ENCODE results near the gene SLC35A4. TPM values are rescaled to one million over a fixed set of nuclear protein-coding genes. Genes with fewer than 3 reads are reported as not detected.

SLC35A4 gene
- total and polyA plus RNA-seq, 4 experiments from 2014 or later: 49.0 to 115 (median 82.0) TPM

DNA sequence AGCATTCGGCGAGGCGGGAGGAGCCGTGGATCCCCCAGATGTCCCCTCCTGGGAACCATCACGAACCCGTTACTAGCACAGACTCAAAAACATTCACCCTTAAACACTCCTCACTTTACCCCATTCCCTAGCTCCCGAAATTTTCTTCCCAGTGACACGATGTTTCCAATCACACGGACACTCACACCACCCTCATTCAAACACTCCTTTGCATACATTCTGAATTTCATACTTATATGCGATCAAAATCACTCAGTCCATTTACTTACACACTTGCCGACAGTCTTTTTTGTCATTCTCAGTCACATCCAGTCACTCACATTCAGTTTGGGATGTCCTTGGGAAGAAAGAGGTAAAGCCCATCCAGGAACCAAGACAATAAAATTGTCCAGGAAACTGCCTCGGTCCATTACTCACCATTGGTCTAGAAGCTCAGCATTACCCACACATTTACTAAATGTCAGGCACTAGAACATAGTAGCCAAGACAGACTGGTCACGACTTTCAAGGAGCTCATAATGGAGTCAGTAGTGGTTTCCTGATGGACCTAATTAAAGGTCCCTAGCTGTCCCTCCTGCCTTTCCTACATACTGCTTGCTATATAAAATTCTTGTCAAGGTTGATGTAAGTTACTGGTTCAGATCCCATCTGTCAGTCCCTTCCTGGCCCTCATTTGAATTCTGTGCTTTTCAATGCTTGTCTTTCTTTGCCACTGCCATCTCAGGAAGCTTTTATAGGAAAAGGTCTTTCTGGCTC is 574 bp downstream of the SLC35A4 start:
- POLR2A ChIA-PET (ENCODE audit: partially characterized antibody): interaction anchor here (0.6 to 5.4 kb wide), 12 partner anchors 8 to 163 kb away, joined by 3 to 54 read pairs (median 16); partner anchors contain the start of genes ANKHD1, CD14, EIF4EBP3 and HARS1
- DNase-seq: no peak
- Mint-ChIP-seq H3K4me1 (peaks cover 34 to 74% (median 57%) of the 10 kb centered on the region in 4 donors), H3K27ac (peak overlapping the region; percentile 91 to 100 (median 98)), H3K27me3 (no peaks in the 10 kb centered on the region), H3K9me3 (no peaks in the 10 kb centered on the region), H3K4me3 (peak overlapping the region; percentile 91 to 99 (median 95)), H3K36me3 (peaks cover 24 to 47% of the 10 kb centered on the region in 2 donors)
- peak overlapping the region; percentile 91 for H3K27ac ChIP-seq (ENCODE audit: low read depth, low read length)
- no peaks in the 10 kb centered on the region for H3K27me3 ChIP-seq (ENCODE audit: insufficient read depth, low read length)
- no peaks in the 10 kb centered on the region for H3K9me3 ChIP-seq (ENCODE audit: control insufficient read depth in 1 of 2, low read length in 2 of 2)
- CTCF ChIA-PET (ENCODE audit: partially characterized antibody): interaction anchor here (0.5 to 2.4 kb wide), 4 partner anchors 18 to 201 kb away, joined by 3 to 13 read pairs (median 4); partner anchors contain the start of gene EIF4EBP3
- intact Hi-C loops (cut with micrococcal nuclease): loop anchor here (2.0 to 10.0 kb wide), 2 partner anchors 390 to 1070 kb away; partner anchors contain the start of genes CYSTM1, HDAC3 and RELL2
- H3K36me3 ChIP-seq (ENCODE audit: insufficient read depth, low read length): peaks cover 15% of the 10 kb centered on the region
- H3K4me3 ChIP-seq (ENCODE audit: low read length in 2 of 2): peak overlapping the region; percentile 85
- H3K4me1 ChIP-seq (ENCODE audit: insufficient read depth, low read length): peaks cover 48% of the 10 kb centered on the region

DNA sequence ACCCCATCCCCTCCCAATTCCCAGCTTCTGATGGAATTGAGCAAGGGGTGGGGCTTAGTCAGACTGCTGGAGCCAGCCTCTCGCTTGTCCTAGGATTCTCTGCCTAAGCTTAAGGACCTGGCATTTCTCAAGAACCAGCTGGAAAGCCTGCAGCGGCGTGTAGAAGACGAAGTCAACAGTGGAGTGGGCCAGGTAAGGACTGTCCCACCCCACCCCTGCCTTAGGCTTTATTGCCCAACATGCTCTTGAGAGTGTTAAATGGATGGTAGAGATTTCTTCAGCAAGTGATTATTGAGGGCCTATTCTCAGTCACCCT is 1.1 kb downstream of the SLC35A4 start:
- Histone ChIP-seq H3K27ac (ENCODE audit: low read depth, low read length) (peak overlapping the region; percentile 91), H3K4me3 (ENCODE audit: low read length in 2 of 2) (no peak overlapping the region), H3K27me3 (ENCODE audit: insufficient read depth, low read length) (no peaks in the 10 kb centered on the region), H3K36me3 (ENCODE audit: insufficient read depth, low read length) (peaks cover 15% of the 10 kb centered on the region), H3K9me3 (ENCODE audit: control insufficient read depth in 1 of 2, low read length in 2 of 2) (no peaks in the 10 kb centered on the region), H3K4me1 (ENCODE audit: insufficient read depth, low read length) (peaks cover 48% of the 10 kb centered on the region)
- intact Hi-C loops (cut with micrococcal nuclease): loop anchor here (2.0 to 10.0 kb wide), 2 partner anchors 391 to 1069 kb away; partner anchors contain the start of genes CYSTM1, HDAC3 and RELL2
- CTCF ChIA-PET (ENCODE audit: partially characterized antibody): interaction anchor here (0.5 to 2.4 kb wide), 4 partner anchors 18 to 202 kb away, joined by 3 to 13 read pairs (median 4); partner anchors contain the start of gene EIF4EBP3
- H3K27me3 Mint-ChIP-seq: no peaks in the 10 kb centered on the region
- peak overlapping the region in 7 of 8 donors; percentile 91 to 99 (median 95) for H3K4me3 Mint-ChIP-seq
- POLR2A ChIA-PET (ENCODE audit: partially characterized antibody): interaction anchor here (0.6 to 5.4 kb wide), 12 partner anchors 8 to 164 kb away, joined by 3 to 54 read pairs (median 16); partner anchors contain the start of genes ANKHD1, CD14, EIF4EBP3 and HARS1
- no peak for DNase-seq
- H3K4me1 Mint-ChIP-seq: peaks cover 34 to 77% (median 59%) of the 10 kb centered on the region in 4 donors
- peak overlapping the region; percentile 91 to 100 (median 98) for H3K27ac Mint-ChIP-seq
- peaks cover 24 to 51% of the 10 kb centered on the region in 2 donors for H3K36me3 Mint-ChIP-seq
- no peaks in the 10 kb centered on the region for H3K9me3 Mint-ChIP-seq

DNA sequence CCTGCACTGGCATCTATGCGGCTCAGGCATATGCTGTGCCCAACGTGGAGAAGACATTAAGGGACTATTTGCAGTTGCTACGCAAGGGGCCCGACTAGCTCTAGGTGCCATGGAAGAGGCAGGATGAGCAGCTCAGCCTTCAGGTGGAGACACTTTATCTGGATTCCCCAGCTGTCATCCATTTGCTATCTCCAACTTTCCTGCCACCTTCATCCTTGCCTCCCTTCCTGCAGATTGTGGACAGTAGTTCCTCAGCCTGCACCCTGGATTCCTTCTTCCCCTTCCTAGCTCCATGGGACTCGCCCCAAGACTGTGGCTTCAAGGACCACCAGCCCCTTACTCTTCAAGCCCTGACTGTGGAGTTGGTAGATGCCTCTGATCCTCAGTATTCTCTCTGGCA is 2.0 kb downstream of the SLC35A4 start:
- H3K27me3 ChIP-seq (ENCODE audit: insufficient read depth, low read length): no peaks in the 10 kb centered on the region

DNA sequence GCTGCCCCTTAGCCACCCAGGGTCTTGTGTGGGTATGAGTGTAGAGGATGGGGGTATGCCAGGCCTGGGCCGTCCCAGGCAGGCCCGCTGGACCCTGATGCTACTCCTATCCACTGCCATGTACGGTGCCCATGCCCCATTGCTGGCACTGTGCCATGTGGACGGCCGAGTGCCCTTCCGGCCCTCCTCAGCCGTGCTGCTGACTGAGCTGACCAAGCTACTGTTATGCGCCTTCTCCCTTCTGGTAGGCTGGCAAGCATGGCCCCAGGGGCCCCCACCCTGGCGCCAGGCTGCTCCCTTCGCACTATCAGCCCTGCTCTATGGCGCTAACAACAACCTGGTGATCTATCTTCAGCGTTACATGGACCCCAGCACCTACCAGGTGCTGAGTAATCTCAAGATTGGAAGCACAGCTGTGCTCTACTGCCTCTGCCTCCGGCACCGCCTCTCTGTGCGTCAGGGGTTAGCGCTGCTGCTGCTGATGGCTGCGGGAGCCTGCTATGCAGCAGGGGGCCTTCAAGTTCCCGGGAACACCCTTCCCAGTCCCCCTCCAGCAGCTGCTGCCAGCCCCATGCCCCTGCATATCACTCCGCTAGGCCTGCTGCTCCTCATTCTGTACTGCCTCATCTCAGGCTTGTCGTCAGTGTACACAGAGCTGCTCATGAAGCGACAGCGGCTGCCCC is 2.6 kb downstream of the SLC35A4 start:
- Histone ChIP-seq H3K4me3 (ENCODE audit: low read length in 2 of 2) (no peak overlapping the region), H3K36me3 (ENCODE audit: insufficient read depth, low read length) (peaks cover 15% of the 10 kb centered on the region), H3K4me1 (ENCODE audit: insufficient read depth, low read length) (peaks cover 48% of the 10 kb centered on the region), H3K27me3 (ENCODE audit: insufficient read depth, low read length) (no peaks in the 10 kb centered on the region), H3K27ac (ENCODE audit: low read depth, low read length) (no peak overlapping the region), H3K9me3 (ENCODE audit: control insufficient read depth in 1 of 2, low read length in 2 of 2) (no peaks in the 10 kb centered on the region)
- CTCF ChIA-PET (ENCODE audit: partially characterized antibody): interaction anchor here (1.6 kb wide), 1 partner anchor 20 kb away, joined by 3 read pairs; the partner anchor contains the start of gene EIF4EBP3
- H3K27ac Mint-ChIP-seq: peak overlapping the region in 3 of 7 donors; percentile 68 to 91 (median 89)
- POLR2A ChIA-PET (ENCODE audit: partially characterized antibody): interaction anchor here (2.0 kb wide), 3 partner anchors 10 to 166 kb away, joined by 7 to 12 read pairs (median 9); partner anchors contain the start of genes ANKHD1, HARS1, HARS2 and SRA1
- no peaks in the 10 kb centered on the region for H3K9me3 Mint-ChIP-seq
- H3K36me3 Mint-ChIP-seq: peaks cover 20 to 49% of the 10 kb centered on the region in 2 donors
- no peak for DNase-seq
- H3K27me3 Mint-ChIP-seq: no peaks in the 10 kb centered on the region
- H3K4me1 Mint-ChIP-seq: peaks cover 34 to 77% (median 58%) of the 10 kb centered on the region in 4 donors
- intact Hi-C loops (cut with micrococcal nuclease): loop anchor here (10.0 kb wide), 1 partner anchor 1068 kb away; the partner anchor contains the start of genes HDAC3 and RELL2
- H3K4me3 Mint-ChIP-seq: peak overlapping the region in 5 of 8 donors; percentile 10 to 35 (median 20)

More for the DNA sequence above, 2.0 kb downstream of the SLC35A4 start:
- no peak overlapping the region for H3K27ac ChIP-seq (ENCODE audit: low read depth, low read length)
- H3K36me3 Mint-ChIP-seq: peaks cover 20 to 49% of the 10 kb centered on the region in 2 donors
- ChIA-PET POLR2A (ENCODE audit: partially characterized antibody) (interaction anchor here (2.0 to 5.4 kb wide), 6 partner anchors 10 to 165 kb away, joined by 7 to 40 read pairs (median 16); partner anchors contain the start of genes ANKHD1, CD14, HARS1 and HARS2), CTCF (ENCODE audit: partially characterized antibody) (interaction anchor here (1.6 kb wide), 2 partner anchors 19 to 68 kb away, joined by 3 to 5 read pairs; partner anchors contain the start of gene EIF4EBP3)
- no peaks in the 10 kb centered on the region for H3K9me3 Mint-ChIP-seq
- H3K4me1 ChIP-seq (ENCODE audit: insufficient read depth, low read length): peaks cover 48% of the 10 kb centered on the region
- no peaks in the 10 kb centered on the region for H3K27me3 Mint-ChIP-seq
- peaks cover 34 to 77% (median 59%) of the 10 kb centered on the region in 4 donors for H3K4me1 Mint-ChIP-seq
- intact Hi-C loops (cut with micrococcal nuclease): loop anchor here (10.0 kb wide), 1 partner anchor 1068 kb away; the partner anchor contains the start of genes HDAC3 and RELL2
- peak overlapping the region in 5 of 7 donors; percentile 23 to 91 (median 60) for H3K27ac Mint-ChIP-seq
- H3K4me3 ChIP-seq (ENCODE audit: low read length in 2 of 2): no peak overlapping the region
- H3K4me3 Mint-ChIP-seq: peak overlapping the region in 4 of 8 donors; percentile 10 to 25 (median 22)
- H3K9me3 ChIP-seq (ENCODE audit: control insufficient read depth in 1 of 2, low read length in 2 of 2): no peaks in the 10 kb centered on the region
- no peak for DNase-seq
- peaks cover 15% of the 10 kb centered on the region for H3K36me3 ChIP-seq (ENCODE audit: insufficient read depth, low read length)

DNA sequence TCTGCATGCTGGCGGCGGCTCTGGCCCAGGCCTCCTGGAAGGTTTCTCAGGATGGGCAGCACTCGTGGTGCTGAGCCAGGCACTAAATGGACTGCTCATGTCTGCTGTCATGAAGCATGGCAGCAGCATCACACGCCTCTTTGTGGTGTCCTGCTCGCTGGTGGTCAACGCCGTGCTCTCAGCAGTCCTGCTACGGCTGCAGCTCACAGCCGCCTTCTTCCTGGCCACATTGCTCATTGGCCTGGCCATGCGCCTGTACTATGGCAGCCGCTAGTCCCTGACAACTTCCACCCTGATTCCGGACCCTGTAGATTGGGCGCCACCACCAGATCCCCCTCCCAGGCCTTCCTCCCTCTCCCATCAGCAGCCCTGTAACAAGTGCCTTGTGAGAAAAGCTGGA is 3.2 kb downstream of the SLC35A4 start:
- H3K27ac ChIP-seq (ENCODE audit: low read depth, low read length): no peak overlapping the region
- Mint-ChIP-seq H3K4me1 (peaks cover 30 to 72% (median 53%) of the 10 kb centered on the region in 4 donors), H3K36me3 (peaks cover 20 to 49% of the 10 kb centered on the region in 2 donors), H3K9me3 (no peaks in the 10 kb centered on the region), H3K27ac (peak overlapping the region in 6 of 7 donors; percentile 62 to 99 (median 98)), H3K27me3 (no peaks in the 10 kb centered on the region), H3K4me3 (peak overlapping the region in 1 of 8 donors; percentile 35)
- no peak overlapping the region for H3K4me3 ChIP-seq (ENCODE audit: low read length in 2 of 2)
- H3K36me3 ChIP-seq (ENCODE audit: insufficient read depth, low read length): peaks cover 15% of the 10 kb centered on the region
- no peaks in the 10 kb centered on the region for H3K27me3 ChIP-seq (ENCODE audit: insufficient read depth, low read length)
- ChIA-PET POLR2A (ENCODE audit: partially characterized antibody) (interaction anchor here (1.1 to 2.0 kb wide), 4 partner anchors 11 to 166 kb away, joined by 3 to 9 read pairs (median 6); partner anchors contain the start of genes ANKHD1, IK and SRA1), CTCF (ENCODE audit: partially characterized antibody) (interaction anchor here (1.1 to 1.6 kb wide), 2 partner anchors 20 to 66 kb away, joined by 3 read pairs; partner anchors contain the start of gene EIF4EBP3)
- peaks cover 48% of the 10 kb centered on the region for H3K4me1 ChIP-seq (ENCODE audit: insufficient read depth, low read length)
- intact Hi-C loops (cut with micrococcal nuclease): loop anchor here (10.0 kb wide), 1 partner anchor 1067 kb away; the partner anchor contains the start of genes HDAC3 and RELL2
- DNase-seq: no peak
- no peaks in the 10 kb centered on the region for H3K9me3 ChIP-seq (ENCODE audit: control insufficient read depth in 1 of 2, low read length in 2 of 2)

DNA sequence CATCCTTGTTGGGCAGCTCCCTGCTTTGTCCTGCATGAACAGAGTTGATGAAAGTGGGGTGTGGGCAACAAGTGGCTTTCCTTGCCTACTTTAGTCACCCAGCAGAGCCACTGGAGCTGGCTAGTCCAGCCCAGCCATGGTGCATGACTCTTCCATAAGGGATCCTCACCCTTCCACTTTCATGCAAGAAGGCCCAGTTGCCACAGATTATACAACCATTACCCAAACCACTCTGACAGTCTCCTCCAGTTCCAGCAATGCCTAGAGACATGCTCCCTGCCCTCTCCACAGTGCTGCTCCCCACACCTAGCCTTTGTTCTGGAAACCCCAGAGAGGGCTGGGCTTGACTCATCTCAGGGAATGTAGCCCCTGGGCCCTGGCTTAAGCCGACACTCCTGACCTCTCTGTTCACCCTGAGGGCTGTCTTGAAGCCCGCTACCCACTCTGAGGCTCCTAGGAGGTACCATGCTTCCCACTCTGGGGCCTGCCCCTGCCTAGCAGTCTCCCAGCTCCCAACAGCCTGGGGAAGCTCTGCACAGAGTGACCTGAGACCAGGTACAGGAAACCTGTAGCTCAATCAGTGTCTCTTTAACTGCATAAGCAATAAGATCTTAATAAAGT is 3.9 kb downstream of the SLC35A4 start:
- no peak for DNase-seq
- Mint-ChIP-seq H3K36me3 (peaks cover 25 to 52% of the 10 kb centered on the region in 2 donors), H3K27me3 (no peaks in the 10 kb centered on the region), H3K4me3 (peak overlapping the region in 7 of 8 donors; percentile 76 to 91 (median 81)), H3K27ac (peak overlapping the region; percentile 97 to 99 (median 98)), H3K9me3 (no peaks in the 10 kb centered on the region), H3K4me1 (peaks cover 28 to 65% (median 49%) of the 10 kb centered on the region in 4 donors)
- Histone ChIP-seq H3K27me3 (ENCODE audit: insufficient read depth, low read length) (no peaks in the 10 kb centered on the region), H3K36me3 (ENCODE audit: insufficient read depth, low read length) (peaks cover 15% of the 10 kb centered on the region), H3K4me3 (ENCODE audit: low read length in 2 of 2) (peak overlapping the region in 1 of 2 donors; percentile 23), H3K4me1 (ENCODE audit: insufficient read depth, low read length) (peaks cover 43% of the 10 kb centered on the region), H3K9me3 (ENCODE audit: control insufficient read depth in 1 of 2, low read length in 2 of 2) (no peaks in the 10 kb centered on the region), H3K27ac (ENCODE audit: low read depth, low read length) (peak overlapping the region; percentile 77)
- intact Hi-C loops (cut with micrococcal nuclease): loop anchor here (10.0 kb wide), 1 partner anchor 1066 kb away; the partner anchor contains the start of genes HDAC3 and RELL2
- POLR2A ChIA-PET (ENCODE audit: partially characterized antibody): interaction anchor here (1.1 to 1.9 kb wide), 6 partner anchors 11 to 166 kb away, joined by 3 to 7 read pairs (median 5); partner anchors contain the start of genes EIF4EBP3, IK and SRA1
- CTCF ChIA-PET (ENCODE audit: partially characterized antibody): interaction anchor here (0.7 to 1.2 kb wide), 3 partner anchors 11 to 70 kb away, joined by 3 to 4 read pairs (median 3); partner anchors contain the start of gene SRA1
